Activated T-cell treated with anti-CD3 and anti-CD28 coated beads for 24 hours (primary cell): ENCODE data around the gene MIOS.
"Not testable (repeated sequence)": the region's sequence is repeated elsewhere in the genome, so short reads cannot be mapped to it uniquely, and the experiment has no call there.

Experiments
- DNase-seq: peaks from one replicate; pipeline ENCODE4 v3.0.0-alpha.2; 2020; ENCODE audit warnings: low read depth

Gene MIOS

DNA sequence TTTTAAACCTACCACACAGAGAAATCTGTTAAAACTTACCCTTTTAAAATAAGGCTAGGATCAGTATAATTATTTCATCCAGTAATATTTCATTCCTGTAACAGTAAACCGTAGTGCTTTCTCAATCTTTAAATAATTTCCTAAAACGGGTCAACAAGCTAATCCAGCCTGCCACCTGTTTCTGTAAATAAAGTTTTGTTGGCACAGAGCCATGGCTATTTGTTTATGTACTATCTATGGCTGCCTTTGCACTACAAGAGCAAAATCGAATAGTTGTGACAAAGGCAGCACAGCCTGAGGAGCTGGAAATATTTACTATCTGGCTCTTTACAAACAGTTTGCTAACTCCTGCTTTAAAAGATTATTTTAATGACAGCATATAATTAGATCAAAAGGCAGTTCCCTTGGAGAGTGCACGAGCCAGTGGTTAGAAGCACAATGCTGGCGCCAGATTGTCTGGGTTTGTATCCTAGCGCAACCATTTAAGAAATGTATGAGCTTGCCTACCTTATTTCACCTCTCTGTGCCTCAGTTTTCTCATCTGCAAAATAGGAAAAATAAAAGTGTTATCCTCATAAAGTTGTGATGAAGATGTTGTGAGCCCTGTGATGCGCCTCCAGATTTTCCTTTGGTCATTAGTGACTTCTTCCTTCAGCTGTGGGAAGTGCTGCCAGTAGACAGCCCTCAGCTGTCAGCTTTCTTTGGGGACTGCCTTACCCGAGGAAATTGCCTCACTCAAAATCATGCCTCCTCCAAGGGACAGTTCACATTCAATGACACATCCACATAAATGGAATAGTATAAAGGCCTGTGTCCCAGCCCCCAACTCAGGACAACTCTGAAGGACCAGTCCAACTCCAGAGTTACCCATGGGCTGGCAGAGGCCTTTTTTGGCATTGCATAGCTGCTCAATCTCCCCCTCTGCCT lies 11.8 kb upstream of the MIOS start:
- no peak for DNase-seq

DNA sequence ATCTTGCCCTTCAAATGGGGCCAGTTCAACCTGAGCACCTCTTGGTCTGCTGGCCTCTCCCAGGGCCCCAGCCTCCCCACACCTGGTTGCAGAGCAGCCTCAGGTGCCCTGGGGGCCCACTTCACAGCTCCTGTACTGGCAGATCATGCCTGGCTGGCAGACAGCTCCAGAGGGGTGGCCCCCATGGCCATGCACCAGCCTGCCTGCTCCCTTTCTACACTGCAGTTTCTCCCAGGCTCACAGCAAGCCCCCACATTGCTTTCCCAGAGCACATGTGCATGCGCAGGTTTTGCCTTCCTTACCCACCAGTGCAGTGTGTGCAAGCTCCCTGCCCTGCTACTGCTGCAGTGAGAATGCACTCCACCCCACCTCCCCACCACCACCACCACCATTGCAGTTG lies 9.8 kb upstream of the MIOS start:
- no peak for DNase-seq

DNA sequence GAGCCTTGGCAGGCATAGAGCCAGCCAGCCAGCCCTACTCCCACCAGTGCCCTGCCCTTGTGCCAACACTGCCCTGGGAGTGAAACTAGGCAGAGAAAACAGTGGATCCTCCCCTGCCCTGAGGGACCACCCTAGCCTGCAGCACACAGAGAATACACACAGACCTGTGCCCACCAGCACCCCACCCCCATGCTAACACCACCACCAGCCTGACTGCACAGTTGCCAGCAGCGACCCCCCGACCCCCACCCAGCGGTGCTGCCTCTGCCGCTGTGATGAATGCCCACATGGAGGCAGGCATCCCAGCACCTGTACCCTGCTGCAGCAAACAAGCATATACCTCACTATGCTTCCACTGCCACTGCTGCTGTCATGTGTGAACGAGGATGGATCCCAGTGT lies 9.4 kb upstream of the MIOS start:
- DNase-seq: no peak

DNA sequence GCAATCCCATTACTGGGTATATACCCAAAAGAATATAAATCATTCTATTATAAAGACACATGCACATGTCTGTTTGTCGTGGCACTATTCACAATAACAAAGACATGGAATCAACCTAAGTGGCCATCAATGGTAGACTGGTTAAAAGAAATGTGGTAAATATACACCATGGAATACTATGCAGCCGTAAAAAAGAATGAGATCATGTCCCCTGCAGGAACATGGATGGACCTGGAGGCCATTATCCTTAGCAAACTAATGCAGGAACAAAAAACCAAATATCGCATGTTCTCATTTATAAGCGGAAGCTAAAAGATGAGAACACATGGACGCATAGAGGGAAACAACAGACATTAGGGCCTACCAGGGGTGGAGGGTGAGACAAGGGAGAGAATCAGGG lies 5.1 kb upstream of the MIOS start:
- not testable (repeated sequence) for DNase-seq

DNA sequence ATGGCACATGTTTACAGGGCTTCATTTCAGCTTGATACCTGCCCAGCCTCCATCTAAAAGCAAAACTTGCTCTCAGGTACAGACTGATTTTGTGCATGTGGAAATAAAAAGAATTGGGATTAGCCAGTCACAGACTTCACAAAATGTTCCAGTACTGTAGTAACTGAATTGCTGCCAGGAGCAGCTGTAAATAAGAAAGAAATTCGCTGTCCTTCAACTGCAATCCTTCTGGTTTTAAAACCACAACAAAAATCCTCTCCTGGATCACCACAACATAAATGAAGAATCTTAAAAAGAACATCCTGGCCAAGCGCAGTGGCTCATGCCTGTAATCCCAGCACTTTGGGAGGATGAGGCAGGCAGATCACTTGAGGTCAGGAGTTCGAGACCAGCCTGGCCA lies 3.9 kb upstream of the MIOS start:
- no peak for DNase-seq

DNA sequence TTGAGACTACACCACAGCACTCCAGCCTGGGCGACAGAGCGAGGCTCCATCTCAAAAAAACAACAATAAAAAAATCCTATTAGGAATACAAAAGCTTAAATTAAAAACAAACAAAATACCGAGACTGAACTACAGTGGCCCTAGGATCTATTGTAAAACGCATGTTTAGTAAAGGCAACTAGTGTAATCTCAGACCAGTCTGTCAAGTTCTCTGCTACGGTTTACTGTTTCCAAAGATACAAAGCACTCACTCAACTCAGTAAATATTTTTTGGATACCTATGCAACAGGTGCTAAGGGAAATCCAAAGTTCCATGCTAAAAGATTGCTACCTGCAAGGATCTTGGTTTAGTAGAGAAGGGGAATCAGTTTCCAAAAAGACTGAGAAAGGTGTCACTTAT lies 3.4 kb upstream of the MIOS start:
- no peak for DNase-seq

DNA sequence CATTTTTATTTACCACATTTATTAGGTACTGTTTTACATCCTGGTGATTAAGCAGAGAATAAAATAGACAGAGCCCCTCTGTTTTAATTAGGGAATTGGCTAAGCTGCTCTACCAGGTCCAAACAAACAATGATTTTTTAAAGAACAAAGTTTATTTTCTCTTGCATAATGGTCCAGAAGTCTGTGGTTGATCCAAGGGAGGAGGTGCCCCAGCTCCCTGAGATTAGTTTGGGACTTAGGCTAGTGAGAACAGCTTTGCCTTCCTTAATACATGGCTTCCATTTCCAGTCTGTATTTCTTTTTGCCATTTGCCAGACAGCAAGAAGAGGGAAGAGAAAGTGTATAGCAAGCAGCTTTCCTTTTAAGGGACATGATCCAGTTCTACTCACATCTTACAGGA lies 2.9 kb upstream of the MIOS start:
- no peak for DNase-seq

DNA sequence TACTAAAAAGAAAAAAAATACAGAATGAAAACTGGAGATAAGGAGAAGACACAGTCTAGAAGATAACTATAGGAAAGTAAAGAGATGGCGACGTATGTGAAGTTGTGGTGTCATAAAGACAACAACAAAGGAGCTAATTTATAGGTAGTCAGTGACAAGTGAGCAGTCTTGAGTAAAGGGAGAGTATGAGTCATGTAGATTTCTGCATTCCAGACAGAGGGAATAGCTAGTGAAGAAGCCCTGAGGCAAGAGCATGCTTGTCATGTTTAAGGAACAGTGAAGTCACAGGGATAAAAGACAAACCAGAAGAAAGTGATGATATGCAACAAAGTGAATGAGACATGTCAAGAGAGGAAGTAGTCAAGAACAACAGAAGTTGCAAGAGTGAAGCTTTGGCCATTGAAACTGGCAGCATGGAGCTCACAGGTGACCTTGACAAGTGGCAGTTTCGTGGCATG lies 2.3 kb upstream of the MIOS start:
- no peak for DNase-seq

DNA sequence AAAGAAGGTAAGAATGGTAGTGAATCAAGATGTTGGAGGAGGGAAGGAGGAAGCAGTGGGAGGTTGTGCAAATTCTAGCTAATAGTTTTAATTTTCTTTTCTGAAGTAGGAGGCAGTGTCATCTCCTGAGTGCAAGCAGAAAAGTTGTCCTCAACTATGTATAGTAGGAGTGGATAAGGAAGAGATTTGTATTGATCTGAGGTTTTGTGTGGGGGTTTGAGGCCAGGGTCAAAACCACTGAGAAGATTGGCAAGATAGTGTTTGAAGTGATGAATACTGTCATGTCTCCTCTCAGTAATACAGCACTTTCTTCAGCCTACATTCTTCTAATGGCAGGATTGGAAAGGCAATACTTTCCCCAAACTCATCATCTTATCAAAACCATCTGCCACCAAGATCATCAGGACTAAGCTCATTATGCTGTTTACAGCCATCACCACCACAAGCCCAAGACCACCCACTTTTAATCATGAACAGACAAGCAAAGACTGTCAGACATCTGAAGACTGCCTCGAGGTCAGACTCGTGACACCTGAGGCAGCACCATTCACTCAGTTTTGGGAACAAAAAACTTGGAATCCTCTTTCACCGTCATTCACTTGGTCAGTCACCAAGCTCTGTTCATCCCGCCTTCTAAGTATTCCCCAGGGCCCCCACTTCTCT lies 1.5 kb upstream of the MIOS start:
- no peak for DNase-seq

DNA sequence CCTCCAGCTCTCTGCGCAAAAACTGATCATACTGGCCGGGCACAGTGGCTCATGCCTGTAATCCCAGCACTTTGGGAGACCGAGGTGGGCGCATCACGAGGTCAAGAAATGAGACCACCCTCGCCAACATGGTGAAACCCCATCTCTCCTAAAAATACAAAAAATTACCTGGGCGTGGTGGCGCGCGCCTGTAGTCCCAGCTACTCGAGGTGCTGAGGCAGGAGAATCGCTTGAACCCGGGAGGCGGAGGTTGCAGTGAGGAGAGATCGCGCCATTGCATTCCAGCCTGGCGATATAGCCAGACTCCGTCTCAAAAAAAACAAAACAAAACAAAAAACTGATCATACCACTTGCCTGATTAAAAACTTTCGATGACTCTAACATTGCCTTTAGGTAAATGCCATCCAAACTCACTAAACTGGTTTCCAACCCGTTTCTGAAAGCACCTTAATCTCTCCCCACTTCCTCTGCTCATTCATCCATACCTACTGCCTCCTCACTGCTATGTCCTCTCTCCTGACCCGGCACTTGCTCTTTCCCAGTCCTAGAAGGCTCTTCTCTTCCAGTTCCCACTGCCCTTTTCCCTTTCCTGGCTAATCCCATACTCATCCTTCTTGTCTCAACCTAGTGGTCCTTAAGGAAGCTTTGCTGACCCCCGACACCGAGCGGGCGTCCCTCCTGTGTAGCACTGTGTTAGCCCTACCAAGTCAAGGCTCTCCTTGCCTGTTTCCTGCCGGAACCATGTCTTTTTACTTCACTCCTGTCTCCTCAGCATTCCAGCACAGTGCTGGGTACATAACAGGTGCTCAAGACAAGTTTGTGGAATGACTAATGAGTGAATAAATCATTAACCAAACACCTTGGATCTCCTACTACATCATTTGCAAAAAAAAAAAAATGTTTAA lies 686 bp upstream of the MIOS start:
- no peak for DNase-seq

DNA sequence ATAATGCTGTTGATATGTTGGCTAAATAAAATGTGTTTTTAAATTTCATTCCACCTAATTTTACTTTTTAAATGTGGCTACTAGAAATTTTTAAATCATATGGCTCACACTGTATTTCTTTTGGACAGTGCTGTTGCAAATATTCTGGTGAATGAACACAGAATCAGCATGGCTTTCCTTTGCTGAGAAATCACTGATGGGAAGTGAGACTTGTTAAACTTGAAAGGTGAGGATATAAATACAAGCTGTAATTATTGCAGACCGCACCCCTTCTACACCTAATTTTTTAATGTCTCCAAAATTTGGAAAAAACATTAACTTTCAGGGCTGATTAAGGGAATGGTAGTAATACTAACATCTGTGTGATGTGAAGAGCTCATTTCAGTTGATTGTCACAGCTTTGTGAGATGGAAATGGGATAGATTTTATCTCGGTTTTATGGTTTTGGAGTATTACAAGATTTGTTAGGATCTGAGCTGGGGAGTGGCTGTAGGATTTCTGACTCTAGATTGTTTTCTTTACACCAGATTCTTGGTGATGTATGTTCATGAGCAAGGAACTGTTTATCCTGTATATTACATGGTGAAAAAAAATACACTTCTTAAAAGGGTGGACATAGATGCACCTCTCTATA lies 1.3 kb downstream of the MIOS start:
- DNase-seq: no peak

DNA sequence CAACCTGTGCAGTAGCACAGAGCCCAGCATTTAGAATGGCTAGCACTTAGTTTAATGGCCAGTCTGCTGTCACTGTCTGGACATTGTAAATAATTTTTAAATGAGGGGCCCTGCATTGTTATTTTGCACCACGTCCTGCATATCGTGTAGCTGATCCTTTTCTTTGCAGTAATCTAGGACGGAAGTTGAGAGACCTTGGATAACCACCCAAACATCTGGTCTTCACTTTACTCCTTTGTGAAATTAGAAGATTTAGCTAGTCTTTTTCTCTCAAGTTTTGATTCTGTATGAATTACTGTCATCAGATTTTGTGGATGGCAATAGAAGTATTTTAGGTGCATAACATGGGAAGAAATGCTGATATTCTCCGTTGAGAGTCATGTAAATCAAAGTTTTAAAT lies 1.9 kb downstream of the MIOS start:
- no peak for DNase-seq

DNA sequence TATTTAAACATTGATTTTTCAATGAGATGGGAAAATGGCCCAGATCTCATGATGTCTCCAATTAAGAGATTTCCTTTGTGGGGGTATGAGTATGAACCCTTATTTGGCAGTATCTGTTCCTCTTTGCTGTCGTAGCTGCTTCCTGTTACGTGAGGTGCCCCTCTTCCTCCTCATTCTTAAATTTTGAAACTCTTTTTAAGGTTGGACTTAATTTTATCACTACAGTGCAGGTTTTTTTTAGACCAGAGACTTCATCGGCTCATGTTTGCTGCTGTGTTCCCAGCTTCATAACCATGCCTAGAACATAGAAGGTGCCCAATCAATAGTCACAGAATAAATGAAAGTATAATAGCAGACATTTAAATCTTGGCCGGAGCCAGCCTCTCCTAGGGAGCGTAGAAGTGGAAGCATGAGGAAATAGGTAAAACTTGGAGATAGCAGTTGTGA lies 2.4 kb downstream of the MIOS start:
- DNase-seq: no peak

DNA sequence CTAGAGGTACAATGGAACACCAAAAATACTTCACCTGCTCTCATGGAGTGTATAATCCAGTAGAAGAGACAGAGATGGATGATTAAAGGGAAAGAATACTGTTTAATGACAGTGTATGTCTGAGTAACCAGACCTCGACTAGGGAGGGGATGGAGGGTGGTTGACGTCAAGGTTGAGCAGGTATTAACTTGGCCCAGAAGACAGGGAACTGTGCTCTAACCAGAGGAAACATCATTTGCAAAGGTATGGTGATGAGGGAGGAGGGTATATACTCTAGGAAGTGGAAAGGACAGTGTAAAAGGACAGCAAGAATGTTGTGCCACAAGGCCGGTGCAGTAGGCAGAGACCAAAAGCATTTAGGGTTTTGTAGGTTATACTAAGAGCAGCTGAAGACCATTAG lies 2.9 kb downstream of the MIOS start:
- DNase-seq: no peak

DNA sequence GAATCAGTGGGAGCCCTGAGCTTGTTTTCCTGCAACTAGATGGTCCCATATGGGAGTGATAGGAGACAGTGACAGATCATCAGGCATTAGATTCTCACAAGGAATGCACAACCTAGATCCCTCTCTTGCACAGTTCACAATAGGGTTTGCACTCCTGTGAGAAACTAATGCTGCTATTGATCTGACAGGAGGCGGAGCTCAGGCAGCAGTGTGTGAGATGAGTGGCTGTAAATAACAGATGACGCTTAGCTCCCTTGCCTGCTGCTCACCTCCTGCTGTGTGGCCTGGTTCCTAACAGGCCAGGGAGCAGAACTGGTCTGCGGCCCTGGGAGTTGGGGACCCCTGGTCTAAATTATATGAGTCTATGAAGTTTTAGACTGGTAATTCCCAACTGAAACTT lies 3.9 kb downstream of the MIOS start:
- no peak for DNase-seq

DNA sequence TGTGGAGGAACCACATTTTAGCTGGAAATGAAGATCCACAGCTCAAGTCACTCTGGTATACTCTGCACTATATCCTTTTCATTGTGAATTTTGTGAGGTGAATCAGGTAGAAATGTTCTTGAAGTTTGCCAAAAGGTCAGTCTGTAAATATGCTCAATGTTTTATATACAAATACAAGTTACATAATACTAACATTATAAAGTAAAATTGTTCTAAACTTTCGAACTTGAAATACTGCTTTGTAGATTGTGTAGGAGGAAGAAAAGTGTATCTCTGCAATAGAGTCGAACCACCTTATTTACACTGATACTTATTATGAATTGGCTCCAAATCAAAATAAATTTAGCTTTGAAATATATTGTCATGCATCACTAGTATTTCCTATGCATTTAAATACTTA lies 7.0 kb downstream of the MIOS start:
- DNase-seq: no peak

DNA sequence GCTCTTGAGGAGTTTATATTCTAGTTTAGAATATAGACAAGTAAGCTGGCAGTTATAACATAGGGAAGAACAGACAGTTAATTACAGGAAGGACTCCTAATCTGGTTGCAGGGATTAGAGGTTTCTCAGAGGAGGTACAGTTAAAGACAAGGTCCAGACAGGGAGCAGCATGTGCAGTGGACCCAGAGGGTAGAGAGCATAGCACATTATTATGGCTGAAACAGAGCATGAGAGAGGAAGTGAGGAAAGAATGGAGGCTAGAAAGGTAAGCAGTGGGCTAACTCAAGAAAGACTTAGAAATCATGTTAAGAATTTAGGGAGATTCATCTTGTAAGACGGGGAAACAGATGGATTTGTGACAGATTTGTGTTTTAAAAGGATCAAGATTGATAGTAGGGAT lies 9.7 kb downstream of the MIOS start:
- no peak for DNase-seq

DNA sequence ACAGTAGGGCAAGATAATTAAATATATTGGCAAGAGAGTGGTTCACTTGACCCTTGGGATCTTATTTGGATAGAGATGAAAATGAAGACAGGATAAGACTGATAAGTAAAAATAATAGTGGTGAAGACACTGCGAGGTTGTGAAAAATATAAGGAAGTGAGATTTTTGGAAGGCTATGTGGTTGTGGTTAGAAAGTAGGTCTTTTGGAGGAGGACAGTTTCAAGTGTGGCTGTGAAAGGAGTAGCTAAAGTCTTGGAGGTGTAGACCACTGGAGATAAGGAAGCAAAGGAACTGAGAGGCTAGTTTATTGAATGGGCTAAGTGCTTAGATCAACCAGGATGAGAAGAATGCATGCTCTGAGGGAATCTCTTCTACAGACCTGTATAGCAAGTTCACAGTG lies 11.2 kb downstream of the MIOS start:
- no peak for DNase-seq

DNA sequence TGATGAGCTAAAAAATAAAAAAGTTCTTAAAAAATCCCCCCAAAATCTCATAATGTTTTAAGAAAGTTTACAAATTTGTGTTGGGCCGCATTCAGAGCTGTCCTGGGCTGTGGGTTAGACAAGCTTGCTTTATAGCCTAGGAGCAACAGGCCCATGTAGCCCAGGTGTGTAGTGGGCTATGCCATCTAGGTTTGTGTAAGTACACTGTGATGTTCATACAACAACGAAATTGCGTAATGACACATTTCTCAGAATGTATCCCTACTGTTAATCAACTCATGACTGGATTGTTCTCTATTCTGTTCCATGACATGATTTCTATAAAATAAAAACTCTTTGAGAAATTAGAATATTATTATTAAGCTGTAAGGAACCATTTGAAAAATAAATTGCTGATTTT lies 13.0 kb downstream of the MIOS start:
- no peak for DNase-seq

DNA sequence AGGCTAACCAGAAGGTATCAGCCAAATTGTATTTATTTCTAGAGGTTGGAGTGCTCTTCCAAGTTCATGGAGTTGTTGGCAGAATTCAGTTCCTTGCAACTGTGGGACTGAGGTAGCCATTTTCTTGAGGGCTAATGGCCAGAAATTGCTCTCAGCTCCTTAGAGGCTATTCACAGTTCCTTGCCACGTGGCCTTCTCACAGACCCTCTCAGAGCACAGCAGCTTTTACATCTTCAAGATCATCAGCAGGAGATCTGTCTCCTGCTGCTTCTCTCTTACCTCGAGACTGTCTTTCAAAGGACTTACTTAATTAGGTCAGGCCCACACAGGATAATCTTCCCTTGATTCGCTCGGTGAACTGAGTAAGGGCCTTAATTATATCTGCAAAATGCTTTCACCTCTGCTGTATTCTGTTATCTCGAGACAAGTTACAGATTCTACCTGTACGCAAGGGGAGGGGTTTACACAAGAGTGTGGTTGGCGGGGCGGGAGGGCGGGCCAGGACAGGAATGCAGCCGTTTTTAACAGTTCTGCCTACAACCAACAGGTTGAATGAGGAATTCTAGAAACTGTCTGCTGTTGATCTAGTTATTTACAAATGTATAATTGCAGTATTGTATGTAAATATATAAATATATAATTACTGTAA lies 15.0 kb downstream of the MIOS start:
- no peak for DNase-seq

DNA sequence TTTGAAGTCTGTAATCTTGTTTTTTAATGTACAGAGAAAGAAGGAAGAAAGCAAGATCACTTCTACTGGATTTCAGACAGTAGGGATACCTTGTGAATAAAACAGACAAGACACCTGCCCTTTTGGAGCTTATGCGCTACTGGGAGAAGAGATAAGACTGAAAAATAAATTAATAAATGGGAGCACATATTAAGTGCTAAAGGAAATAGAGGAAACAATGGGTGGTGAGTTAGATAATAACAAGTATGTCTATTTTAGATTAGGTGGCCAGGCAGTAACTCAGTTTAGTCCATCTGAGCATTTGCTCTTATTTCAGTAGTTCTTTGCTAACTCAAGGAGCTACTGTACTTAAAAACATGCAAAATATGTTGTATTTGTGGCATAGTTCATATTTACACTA lies 15.9 kb downstream of the MIOS start:
- DNase-seq: no peak

DNA sequence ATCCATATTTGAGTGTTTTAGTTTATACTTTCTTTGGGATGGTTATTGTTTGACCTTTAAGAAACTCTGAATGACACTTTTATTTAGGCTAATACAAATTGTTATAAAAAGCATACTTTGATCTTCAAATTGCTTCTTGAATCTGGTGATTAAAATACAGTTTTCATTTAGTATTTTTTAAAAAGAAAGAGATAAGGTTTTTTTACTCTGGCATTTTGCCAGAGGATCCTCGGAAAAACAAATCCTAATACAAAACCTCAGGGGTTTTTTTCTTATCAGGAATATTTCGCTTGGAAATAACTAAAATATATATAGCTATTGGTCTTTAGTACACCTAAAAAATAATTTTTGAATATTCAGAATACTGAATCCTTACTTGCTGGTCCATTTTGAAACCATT lies 17.0 kb downstream of the MIOS start:
- DNase-seq: no peak
